Right renal pelvis (tissue), 4 donors: Measurements from ENCODE around the gene CLC. TPM values are rescaled to one million over a fixed set of nuclear protein-coding genes. Genes with fewer than 3 reads are reported as not detected.
A peak's percentile ranks its signal among the peaks of the same experiment; 100 is the strongest.
"Not testable (repeated sequence)": the region's sequence is repeated elsewhere in the genome, so short reads cannot be mapped to it uniquely, and the experiment has no call there.

Source experiments
- DNase-seq, 4 donors: peaks; one replicate each; pipeline ENCODE4 v3.0.0-alpha.2; 2013; ENCODE audit warnings: low read depth in 4 of 4, low spot score in 3 of 4, missing footprints in 1 of 4
- polyA plus RNA-seq, 4 donors: library from polyadenylated mRNA; unstranded; fragments of 120-200 nt; gene quantifications; one replicate each; pipeline ENCODE4 v1.2.1, GENCODE V29; 2013; ENCODE audit not compliant: insufficient read length in 4 of 4

CLC gene
- polyA plus RNA-seq, 4 donors, result 1.2 to 4.2 (median 1.7) TPM

DNA sequence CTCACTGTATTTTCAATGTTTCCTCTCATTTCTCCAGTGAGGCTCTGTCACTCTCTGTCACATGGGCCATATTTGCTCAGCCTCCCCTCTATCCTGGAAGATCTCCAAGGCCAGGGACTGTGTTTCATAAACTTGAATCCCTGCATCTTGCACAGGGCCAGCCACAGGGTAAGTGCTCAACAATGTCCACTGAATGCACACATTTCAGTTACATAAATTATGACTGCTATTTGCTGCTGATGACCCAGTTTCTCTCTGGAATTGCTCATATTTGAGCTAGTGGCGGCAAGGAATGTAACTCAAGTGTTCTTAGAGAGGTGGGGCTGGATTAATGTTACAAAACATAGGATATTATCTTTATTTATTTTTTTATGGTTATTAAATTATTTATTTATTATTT lies 6.1 kb downstream of the CLC start:
- DNase-seq, result no peak

DNA sequence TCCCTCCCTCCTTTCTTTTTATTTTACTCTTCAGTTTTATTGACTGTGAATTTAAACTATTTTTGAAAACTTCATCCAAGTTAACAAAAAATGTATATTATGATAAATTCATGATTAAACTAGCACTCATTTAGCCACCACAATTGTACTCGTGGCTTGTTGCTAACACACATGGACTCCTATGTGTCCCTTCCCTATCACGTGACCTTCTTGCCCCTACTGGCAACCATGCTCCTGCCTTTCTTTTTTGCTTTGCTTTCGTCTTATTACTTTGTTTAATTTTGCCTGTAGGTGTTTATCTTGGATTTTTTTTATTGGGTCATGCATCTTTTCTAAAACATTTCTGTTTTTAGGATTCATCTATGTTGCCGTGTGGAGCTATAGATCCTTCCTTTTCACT lies 8.2 kb downstream of the CLC start:
- no peak for DNase-seq

- DNase-seq, result no peak
Observed at GRCh38 chr19:39728040-39728439, 9.8 kb downstream of the CLC start.

GRCh38 chr19:39727070-39727800 lies 10.6 kb downstream of the CLC start:
- DNase-seq, result no peak

GRCh38 chr19:39725995-39726394 lies 11.8 kb downstream of the CLC start:
- no peak for DNase-seq

DNA sequence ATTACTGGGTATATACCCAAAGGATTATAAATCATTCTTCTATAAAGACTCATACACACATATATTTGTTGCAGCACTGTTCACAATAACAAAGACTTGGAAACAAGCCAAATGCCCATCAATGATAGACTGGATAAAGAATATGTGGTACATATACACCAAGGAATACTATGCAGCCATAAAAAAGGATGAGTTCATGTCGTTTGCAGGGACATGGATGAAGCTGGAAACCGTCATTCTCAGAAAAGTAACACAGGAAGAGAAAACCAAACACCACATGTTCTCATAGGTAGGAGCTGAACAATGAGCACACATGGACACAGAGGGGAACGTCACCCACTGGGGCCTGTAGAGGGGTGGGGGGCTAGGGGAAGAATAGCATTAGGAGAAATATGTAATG lies 17.7 kb downstream of the CLC start:
- not testable (repeated sequence) for DNase-seq

DNA sequence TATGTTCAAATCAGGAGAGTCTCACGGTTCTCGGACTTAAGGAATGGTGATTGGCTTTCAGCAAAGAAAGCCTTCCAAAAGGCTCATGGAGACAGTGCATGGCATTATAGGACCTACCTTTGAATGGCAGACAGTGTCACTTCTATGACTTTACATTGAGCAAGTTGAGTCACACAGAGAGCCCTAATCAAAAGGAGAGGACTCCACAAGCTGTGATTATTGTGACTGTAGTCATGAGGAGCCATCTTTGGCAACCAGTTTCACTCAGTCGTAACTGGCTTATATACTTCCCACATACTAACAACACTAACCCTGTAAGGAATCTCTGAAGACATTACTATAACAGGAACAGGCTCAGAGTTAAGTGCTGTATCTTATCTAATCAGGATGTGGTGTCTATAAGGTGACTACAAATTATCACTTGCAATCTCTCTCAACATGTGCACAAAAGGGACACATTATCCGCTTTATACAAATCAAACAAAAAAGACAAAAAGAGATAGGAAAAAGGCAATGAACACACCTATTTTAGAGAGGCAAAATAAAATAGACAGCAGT lies 27.4 kb downstream of the CLC start:
- DNase-seq, result no peak

GRCh38 chr19:39709026-39709872 lies 28.6 kb downstream of the CLC start:
- DNase-seq, result no peak

DNA sequence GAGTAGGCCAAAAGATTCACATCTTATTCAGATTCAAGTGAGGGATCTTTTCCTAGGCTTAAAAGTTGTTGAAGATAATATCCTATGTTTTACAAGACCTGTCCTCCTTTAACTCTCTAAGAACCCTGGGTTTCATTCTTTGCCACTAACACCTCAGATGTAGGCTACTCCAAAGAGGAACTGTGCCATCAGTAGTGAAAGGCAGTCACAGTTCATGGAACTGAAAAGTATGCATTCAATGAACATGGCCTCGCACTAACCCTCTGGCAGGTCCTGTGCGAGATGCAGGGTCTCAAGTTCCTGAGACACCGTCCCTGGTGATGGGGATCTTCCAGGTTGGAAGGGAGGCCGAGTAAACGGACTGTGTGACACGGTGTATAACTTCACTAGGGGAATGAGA lies 29.2 kb downstream of the CLC start:
- no peak for DNase-seq

- no peak for DNase-seq
Observed at GRCh38 chr19:39705578-39706188, 32.1 kb downstream of the CLC start.

GRCh38 chr19:39704181-39705044 lies 33.4 kb downstream of the CLC start, which contains the start of gene LGALS14:
Gene LGALS14 (plus strand): TSS chr19:39704481. CDS start chr19:39704529, 48 bp downstream.
- DNase-seq, result peak in 1 of 4 donors; percentile 19

DNA sequence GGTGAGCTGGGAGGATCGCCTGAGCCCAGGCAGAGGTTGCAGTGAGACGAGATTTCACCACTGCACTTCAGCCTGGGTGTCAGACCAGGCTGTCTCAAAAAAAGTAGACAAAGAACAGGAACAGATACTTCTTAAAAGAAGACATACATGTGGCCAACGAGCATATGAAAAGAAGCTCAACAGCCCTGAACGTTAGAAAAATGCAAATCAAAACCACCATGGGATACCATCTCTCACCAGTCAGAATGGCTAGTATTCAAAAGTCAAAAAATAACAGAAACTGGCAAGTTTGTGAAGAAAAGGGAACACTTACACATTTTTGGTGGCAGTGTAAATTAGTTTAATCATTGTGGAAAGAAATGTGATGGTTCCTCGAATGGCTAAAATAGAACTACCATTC lies 36.5 kb downstream of the CLC start:
- no peak for DNase-seq

DNA sequence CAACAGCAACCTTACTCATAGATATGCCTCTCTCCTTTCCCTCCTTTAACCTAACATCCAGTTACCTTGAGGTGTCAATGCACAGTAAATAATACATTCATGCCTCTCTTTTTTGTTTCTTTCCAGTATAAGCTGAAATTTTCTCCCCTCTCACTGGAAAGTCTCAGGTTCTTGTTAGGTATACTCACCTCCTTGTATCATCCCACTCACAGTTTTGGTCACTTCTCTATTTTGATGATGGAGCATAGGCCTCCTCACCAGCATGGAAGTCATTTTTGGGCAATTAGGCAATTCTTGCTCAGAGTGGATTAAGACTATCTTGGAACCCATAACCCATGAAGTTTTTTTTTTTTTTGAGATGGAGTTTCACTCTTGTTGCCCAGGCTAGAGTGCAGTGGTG lies 39.3 kb downstream of the CLC start:
- no peak for DNase-seq

DNA sequence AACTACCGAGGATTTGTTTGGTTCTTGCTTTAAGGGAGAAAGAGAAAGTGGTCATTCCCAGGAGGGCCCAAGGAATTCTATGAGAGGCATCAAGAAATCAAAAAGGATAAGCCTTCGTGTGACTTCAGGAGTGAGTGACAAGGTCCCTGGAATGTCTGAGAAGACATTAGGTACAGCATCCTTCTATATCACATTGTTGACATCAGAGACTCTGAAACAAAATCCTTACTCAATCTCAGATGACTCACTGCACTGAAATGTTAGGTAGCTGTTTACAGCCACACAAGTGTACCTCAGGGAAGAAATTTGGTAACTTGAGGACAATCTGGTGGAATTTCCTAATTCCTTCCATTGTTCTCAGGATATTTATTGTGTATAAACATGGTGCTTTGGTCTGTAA lies 41.4 kb downstream of the CLC start:
- DNase-seq, result no peak

GRCh38 chr19:39695759-39696158 lies 42.1 kb downstream of the CLC start:
- DNase-seq, result no peak

DNA sequence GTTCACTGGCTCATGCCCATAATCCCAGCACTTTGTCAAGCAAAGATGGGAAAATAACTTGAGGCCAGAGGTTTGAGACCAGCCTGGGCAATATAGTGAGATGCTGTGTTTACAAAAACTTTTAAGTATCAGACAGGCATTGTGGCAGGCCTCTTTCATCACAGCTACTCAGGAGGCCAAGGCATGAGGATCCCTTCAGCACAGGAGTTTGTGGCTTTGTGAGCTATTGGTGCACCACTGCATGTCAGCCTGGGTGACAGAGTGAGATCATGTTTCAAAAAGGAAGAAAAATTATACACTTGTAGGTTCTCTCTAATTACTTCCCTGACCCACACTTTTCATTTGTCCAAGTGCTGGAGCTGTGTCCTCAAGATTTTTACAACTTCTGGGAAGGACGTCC lies 45.0 kb downstream of the CLC start:
- no peak for DNase-seq

DNA sequence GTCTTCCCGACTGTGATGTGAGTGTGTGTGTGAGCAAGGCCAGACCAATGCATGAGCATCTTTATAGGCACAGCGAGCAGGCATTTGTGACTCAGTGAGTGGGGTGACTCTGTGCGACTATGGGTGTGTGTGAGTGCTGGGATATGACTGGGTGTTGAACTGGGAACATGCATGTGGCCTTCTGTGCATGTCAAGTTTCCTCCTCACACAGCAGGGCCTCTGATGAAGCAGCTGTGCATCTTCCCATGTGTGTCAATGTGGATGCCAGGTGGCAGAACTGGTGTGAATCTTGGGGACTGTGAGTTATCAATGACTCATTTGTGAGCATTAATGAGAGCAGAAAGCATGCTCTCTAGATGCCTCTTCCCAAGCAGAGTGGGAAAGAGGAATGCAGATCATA lies 45.7 kb downstream of the CLC start:
- no peak for DNase-seq

DNA sequence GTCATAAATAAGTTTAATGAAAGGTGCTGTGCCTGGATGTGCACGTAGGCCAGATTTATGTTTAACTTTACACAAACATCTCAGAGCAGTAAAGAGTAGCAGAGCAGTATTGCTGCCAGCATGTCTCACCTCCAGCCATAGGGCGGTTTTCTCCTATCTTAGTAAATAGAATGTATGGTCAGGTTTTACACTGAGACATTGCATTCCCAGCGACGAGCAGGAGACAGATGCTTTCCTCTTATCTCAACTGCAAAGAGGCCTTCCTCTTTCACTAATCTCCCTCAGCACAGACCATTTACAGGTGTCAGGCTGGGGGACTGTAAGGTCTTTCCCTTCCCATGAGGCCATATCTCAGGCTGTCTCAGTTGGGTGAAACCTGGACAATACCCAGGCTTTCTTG lies 49.2 kb downstream of the CLC start:
- DNase-seq, result not testable (repeated sequence)

DNA sequence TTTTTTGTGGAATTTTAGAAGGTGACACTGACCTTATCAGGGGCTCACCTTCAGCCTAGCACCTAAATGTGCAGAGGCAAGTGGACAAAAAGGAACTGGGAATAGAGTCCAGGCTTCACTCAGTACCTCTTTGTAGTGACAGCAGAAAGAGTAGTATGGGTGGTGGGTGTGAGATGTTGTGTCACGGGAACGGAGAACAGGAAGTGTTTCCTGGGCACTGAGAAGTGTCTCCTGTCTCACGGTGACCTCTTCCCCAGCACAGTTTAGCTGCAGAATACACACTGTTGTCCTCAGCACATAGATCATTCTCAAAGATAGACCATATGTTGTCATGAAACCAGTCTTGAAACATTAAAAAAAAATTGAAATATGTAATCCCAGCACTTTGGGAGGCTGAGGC lies 51.1 kb downstream of the CLC start:
- DNase-seq, result no peak

- DNase-seq, result no peak
Observed at GRCh38 chr19:39684267-39684666, 53.6 kb downstream of the CLC start.
